Adrenal gland (tissue), 12 donors: Measurements from ENCODE around the gene ACBD7. TPM values are rescaled to one million over a fixed set of nuclear protein-coding genes. Genes with fewer than 3 reads are reported as not detected.

Experiments used
- DNase-seq, 7 donors: peaks; one replicate each; pipeline ENCODE4 v3.0.0-alpha.2; 2019 to 2020
- H3K27ac ChIP-seq, 5 donors: fragments of 200-600 bp; sonication (generic) in 4 of 5; 1 replicate in 3 of 5; 2 replicates in 2 of 5; pipeline versions ENCODE4 v1.5.1 to v1.8.0; 2016 to 2020; ENCODE audit warnings: mild to moderate bottlenecking in 1 of 5
- H3K27me3 ChIP-seq: fragments of 200-600 bp; 2 replicates; pipeline ENCODE4 v1.8.0; 2021
- H3K36me3 ChIP-seq, 2 donors: fragments of 200-600 bp; replicated peaks in 1 of 2; 1 replicate in 1 of 2; 2 replicates in 1 of 2; pipeline versions ENCODE4 v1.5.1 to v1.8.0; 2018 to 2022
- H3K4me1 ChIP-seq, 2 donors: fragments of 200-600 bp; replicated peaks in 1 of 2; 1 replicate in 1 of 2; 2 replicates in 1 of 2; pipeline versions ENCODE4 v1.5.1 to v1.8.0; 2018 to 2021
- H3K4me3 ChIP-seq, 4 donors: fragments of 200-600 bp; sonication (generic) in 3 of 4; one replicate each; pipeline ENCODE4 v1.5.1; 2016 to 2018
- H3K9me3 ChIP-seq, 3 donors: fragments of 200-600 bp; sonication (generic) in 1 of 3; replicated peaks in 1 of 3; 1 replicate in 2 of 3; 2 replicates in 1 of 3; pipeline versions ENCODE4 v1.5.1 to v1.8.0; 2016 to 2021
- POLR2A ChIP-seq, 2 donors: fragments of 450-650 bp; IDR thresholded peaks; one replicate each; pipeline ENCODE4 v1.6.1; 2017; ENCODE audit warnings: antibody characterized with exemption in 2 of 2, mild to moderate bottlenecking in 2 of 2, moderate library complexity in 1 of 2
- WGBS, 4 donors: extraction: QIAGEN DNeasy Blood & Tissue Kit in 2 of 4; methylation state at CpG; one replicate each; pipeline versions ENCODE4 v1.1.5 to v1.1.7; 2013 to 2017; 5-methylcytosine and 5-hydroxymethylcytosine counted together
- intact Hi-C, 2 donors: fragments of 100-400 bp; cut with DNase I; formaldehyde crosslinking; loops; one replicate each; pipeline versions ENCODE4 v1.14.1 to v1.15.0; 2022 to 2023
- polyA plus RNA-seq, 3 donors: library from polyadenylated mRNA; stranded (reverse); fragments of 200-250 nt in 2 of 3; fragments of 350-450 nt in 1 of 3; fragmentation: Illumina TruSeq in 1 of 3; extraction: RNeasy Lipid Tissue Mini Kit (QIAGEN cat#74804) in 1 of 3; gene quantifications; one replicate each; pipeline ENCODE4 v1.2.3, GENCODE V29; 2013 to 2014
- total RNA-seq, 9 donors: library from RNA; depleted of rRNA in 4 of 9; stranded (reverse); fragments of >200 nt in 4 of 9; fragments of 120-200 nt in 1 of 9; fragmentation: NEBNext Ultra II Directional in 1 of 9; extraction: Animal tissue kit (Norgen Biotek cat#: 25700) in 1 of 9; gene quantifications; one replicate each; pipeline versions ENCODE4 v1.1.0 to v1.2.4, GENCODE V29; 2013 to 2023
- TF ChIP-seq, protein P1 (sequence below), 6 experiments: fragments of 450-650 bp in 4 of 6; fragments of 200-600 bp in 2 of 6; sonication (generic) in 1 of 6; IDR thresholded peaks; 1 replicate in 5 of 6; 2 replicates in 1 of 6; pipeline versions ENCODE4 v1.5.1 to v1.8.0; 2016 to 2021; ENCODE audit warnings: antibody characterized with exemption in 6 of 6, mild to moderate bottlenecking in 2 of 6, moderate library complexity in 1 of 6
- donor health status: healthy with polysubstance abuse.
- donor health status: Bipolar disorder and iron deficiency.
- donor health status: DM: yes; HTN: yes; CAD: no.
- donor health status: DM: no; HTN: no; CAD: no.
- donor health status: DM: no; HTN: no; CAD: no.
- donor health status: DM: yes; HTN: yes; CAD: no.

Gene ACBD7
- total and polyA plus RNA-seq, 12 donors = 0.18 to 1.4 (median 0.32) TPM; not detected in 7

DNA sequence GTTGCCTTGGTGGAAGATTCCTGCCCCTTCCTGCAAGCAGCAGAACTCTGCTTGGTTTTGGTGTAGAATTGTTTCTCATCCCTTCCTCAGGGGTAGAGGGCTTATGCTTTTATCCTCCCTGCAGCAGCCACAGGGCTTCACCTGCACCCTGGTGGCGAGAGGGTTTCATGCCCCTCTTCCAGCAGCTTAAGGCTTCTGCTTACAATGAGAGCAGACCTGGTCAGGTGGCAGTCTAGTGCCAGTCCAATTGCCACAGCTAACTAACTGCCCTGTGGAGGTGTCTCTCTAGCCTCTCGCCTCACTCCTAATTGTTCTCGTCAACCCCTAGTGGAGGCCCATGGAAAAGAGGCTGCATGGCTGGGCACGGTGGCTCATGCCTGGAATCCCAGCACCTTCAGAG is 19.3 kb downstream of the ACBD7 start:
- H3K4me3 ChIP-seq = no peak overlapping the region
- TF ChIP-seq, protein P1, sequence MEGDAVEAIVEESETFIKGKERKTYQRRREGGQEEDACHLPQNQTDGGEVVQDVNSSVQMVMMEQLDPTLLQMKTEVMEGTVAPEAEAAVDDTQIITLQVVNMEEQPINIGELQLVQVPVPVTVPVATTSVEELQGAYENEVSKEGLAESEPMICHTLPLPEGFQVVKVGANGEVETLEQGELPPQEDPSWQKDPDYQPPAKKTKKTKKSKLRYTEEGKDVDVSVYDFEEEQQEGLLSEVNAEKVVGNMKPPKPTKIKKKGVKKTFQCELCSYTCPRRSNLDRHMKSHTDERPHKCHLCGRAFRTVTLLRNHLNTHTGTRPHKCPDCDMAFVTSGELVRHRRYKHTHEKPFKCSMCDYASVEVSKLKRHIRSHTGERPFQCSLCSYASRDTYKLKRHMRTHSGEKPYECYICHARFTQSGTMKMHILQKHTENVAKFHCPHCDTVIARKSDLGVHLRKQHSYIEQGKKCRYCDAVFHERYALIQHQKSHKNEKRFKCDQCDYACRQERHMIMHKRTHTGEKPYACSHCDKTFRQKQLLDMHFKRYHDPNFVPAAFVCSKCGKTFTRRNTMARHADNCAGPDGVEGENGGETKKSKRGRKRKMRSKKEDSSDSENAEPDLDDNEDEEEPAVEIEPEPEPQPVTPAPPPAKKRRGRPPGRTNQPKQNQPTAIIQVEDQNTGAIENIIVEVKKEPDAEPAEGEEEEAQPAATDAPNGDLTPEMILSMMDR (IDR thresholded peaks at IDR 0.05) = no peak
- TF ChIP-seq POLR2A (IDR thresholded peaks at IDR 0.05) = no peak
- H3K36me3 ChIP-seq = no peaks in the 10 kb centered on the region
- intact Hi-C loops = no loop called here
- H3K9me3 ChIP-seq = no peaks in the 10 kb centered on the region
- H3K27ac ChIP-seq = no peak overlapping the region
- 64 to 85% (median 77%) methylated on average over 4 of the region's 4 CpGs for WGBS, 4 donors
- H3K4me1 ChIP-seq = no peaks in the 10 kb centered on the region
- DNase-seq = no peak
- no peaks in the 10 kb centered on the region for H3K27me3 ChIP-seq

DNA sequence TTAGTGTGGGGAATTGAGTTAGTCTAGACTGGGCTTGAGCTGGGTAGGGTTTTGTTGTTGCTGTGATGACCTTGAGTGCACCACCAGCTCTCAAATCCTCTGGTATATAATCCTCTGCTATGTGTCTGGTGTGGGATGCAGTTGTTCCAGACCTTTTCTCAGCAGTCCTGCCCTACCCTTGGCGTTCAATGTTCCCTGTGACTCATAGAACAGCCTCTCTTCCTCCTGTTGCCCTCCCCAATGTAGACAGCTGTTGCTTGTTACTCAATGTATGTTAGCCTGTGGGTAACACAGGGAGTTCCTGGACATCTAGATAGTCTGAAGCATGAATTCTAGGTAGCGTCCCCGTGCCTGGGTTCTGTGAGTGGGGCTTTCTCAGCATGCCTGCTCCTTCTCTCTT is 19.8 kb downstream of the ACBD7 start:
- Histone ChIP-seq H3K36me3 (no peaks in the 10 kb centered on the region), H3K4me3 (no peak overlapping the region), H3K9me3 (no peaks in the 10 kb centered on the region), H3K27ac (no peak overlapping the region), H3K4me1 (no peaks in the 10 kb centered on the region), H3K27me3 (no peaks in the 10 kb centered on the region)
- TF ChIP-seq, protein P1 (IDR thresholded peaks at IDR 0.05) = no peak
- TF ChIP-seq POLR2A (IDR thresholded peaks at IDR 0.05) = no peak
- intact Hi-C loops = no loop called here
- 77 to 87% (median 82%) methylated on average over 3 of the region's 3 CpGs for WGBS, 4 donors
- no peak for DNase-seq

DNA sequence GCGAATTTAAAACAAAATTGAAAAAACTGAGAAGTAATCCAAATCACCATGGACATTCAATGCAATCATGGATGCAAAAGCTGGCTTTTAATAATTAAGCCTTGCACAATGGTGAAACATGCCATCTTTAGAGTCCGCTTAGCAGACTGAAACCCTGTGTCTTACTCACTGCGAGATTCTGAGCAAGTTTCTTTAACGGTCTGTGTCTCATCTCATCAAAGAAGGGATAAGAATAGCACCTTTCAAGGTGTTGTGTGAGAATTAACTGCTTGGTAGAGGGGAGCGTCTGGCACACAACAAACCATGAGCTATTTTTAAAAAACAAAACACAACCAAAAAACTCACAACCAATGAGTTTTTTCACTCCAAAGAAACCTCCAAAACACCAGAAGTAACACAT is 21.4 kb downstream of the ACBD7 start:
- Histone ChIP-seq H3K4me1 (no peaks in the 10 kb centered on the region), H3K27me3 (no peaks in the 10 kb centered on the region), H3K4me3 (no peak overlapping the region), H3K27ac (no peak overlapping the region), H3K9me3 (no peaks in the 10 kb centered on the region), H3K36me3 (no peaks in the 10 kb centered on the region)
- 70 to 88% (median 85%) methylated on average over 5 of the region's 5 CpGs for WGBS, 4 donors
- intact Hi-C loops = no loop called here
- no peak for TF ChIP-seq POLR2A (IDR thresholded peaks at IDR 0.05)
- TF ChIP-seq, protein P1 (IDR thresholded peaks at IDR 0.05) = no peak
- DNase-seq = no peak

DNA sequence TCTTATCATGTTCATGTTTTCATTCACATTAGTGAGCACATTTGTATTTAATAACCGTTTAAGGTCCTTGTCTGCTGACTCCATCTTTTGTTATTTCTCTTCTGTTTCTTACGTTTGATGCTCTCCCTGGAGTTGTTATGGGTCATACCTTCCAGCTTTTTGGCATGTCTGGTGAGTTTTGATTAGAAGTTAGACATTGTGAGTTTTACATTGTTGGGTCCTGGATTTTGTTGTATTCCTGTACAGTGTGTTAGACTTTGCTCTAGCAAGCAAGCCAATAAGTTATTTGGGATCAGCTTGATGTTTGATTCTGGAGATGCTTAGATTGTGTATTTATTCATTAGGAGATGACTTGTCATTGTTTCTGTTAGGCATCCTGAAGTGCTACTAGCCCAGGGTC is 27.9 kb downstream of the ACBD7 start:
- TF ChIP-seq, protein P1 (IDR thresholded peaks at IDR 0.05) = no peak
- no peak for TF ChIP-seq POLR2A (IDR thresholded peaks at IDR 0.05)
- 70 to 75% (median 71%) methylated on average over 2 of the region's 2 CpGs for WGBS, 4 donors
- no peaks in the 10 kb centered on the region for H3K4me1 ChIP-seq

More for the DNA sequence above, 27.9 kb downstream of the ACBD7 start:
- DNase-seq = no peak
- H3K27me3 ChIP-seq = no peaks in the 10 kb centered on the region
- no peaks in the 10 kb centered on the region for H3K9me3 ChIP-seq
- no peaks in the 10 kb centered on the region for H3K36me3 ChIP-seq
- H3K4me3 ChIP-seq = no peak overlapping the region
- intact Hi-C loops = no loop called here
- no peak overlapping the region for H3K27ac ChIP-seq
